Lung microvascular endothelial cell (primary cell): Measurements from ENCODE around the gene PBRM1. TPM values are rescaled to one million over a fixed set of nuclear protein-coding genes. Genes with fewer than 3 reads are reported as not detected.
"Not testable (repeated sequence)": the region's sequence is repeated elsewhere in the genome, so short reads cannot be mapped to it uniquely, and the experiment has no call there.

ENCODE experiments used
- DNase-seq, 2 donors: peaks; one replicate each; pipeline versions ENCODE4 v3.0.0 to v3.0.0-alpha.2; 2010; ENCODE audit warnings: low read depth in 2 of 2
- total RNA-seq: library from RNA; depleted of rRNA; stranded (reverse); fragments of >200 nt; gene quantifications from 2 replicates; pipeline ENCODE4 v1.2.1, GENCODE V29; 2014

PBRM1 gene
- total RNA-seq, 1 donor from 2014 or later: 53.2 TPM

GRCh38 chr3:52704611-52705437 lies 19.1 kb upstream of the PBRM1 start:
- peak; percentile 32 to 34 for DNase-seq

DNA sequence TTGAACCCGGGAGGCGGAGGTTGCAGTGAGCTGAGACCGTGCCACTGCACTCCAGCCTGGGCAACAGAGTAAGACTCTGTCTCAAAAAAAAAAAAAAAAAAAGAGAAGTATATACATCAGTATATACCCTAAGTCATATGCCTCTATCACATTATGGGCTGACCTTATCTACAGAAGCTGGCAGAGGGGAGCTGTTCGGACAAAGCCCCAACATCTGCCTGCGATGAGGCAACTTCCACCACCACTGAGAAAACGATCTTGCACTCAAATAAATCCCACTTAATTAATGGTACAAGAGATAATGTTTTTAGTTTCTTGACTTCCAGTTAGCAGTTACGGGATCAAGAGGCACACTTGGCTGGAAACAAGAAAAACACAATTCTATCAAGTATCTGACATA lies 17.6 kb upstream of the PBRM1 start:
- DNase-seq: no peak

DNA sequence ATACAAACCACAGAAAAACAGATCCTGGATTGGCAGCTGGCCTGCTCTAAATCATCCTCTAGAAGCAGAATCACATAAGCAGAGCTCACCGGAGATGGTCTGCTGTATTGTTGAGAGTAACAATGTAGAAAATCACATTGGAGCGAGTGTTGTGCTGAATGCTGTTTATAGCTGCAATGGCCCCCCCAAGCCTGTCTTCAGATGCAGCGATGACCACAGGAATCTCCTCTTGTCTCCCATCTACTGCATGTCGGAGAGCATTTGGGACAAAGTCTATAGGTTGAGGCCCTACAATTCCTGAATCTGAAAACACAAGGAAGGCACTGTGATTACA lies 11.9 kb upstream of the PBRM1 start:
- no peak for DNase-seq

GRCh38 chr3:52696830-52697631 lies 11.3 kb upstream of the PBRM1 start:
- no peak for DNase-seq

DNA sequence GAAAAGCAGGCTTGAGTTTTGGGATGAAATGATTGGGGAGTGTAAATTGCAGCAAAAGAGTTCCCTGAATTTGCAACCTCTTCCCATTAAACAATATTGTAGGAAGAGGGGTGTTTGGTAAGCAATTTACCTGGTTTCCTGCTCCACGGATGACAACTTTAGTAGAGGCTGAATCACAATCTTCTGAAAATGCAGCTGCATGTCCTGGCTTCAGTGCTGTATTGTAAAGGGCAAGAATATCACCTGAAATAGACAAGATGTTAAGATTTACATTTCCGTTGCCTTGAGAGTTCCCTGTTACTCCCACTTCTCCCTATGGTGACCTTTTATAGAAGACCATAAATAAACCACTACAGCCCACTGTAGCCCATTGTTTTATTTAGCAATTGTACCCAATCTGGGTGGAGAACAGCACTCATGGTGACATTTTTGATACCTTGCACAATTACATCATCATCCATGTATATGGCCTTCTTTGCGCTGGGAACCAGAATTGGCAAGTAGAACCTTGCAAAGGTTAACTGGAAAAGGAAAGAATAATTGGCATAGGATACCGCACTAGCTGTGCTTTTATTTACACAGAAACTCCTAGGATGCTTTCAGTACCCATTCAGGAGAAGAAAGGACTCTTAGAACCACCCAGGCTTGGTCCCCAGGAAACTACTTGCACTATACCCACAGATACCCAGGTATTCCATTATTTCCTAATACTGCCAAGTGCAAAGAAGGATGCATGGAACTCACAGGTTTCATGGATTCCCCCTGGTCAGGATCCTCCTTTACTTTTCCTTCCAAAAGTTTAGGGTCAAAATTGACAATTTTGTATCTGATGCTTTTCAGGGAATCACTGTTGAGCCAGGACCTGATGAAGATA lies 10.3 kb upstream of the PBRM1 start:
- DNase-seq: no peak

- DNase-seq: peak; percentile 17 to 33
Observed at GRCh38 chr3:52694528-52695189, 8.9 kb upstream of the PBRM1 start.

DNA sequence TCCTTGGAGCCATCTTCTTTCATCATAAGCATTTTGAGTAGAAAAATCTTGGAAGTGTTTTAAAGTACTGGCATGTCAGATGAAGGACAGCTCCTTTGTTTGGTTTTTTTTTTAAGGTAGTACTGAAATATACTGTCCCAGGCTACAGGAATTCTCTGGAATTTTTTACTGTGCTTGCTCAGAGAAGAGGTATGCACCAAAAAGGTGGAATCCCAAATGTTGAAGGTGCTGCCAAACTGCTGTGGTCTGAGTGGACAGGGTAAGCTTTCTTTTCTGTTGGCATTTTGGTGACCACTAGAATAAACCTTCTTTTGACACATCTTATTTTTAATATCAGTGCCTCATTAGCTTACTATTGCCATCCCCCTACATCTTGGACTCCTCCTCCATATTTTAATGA lies 7.4 kb upstream of the PBRM1 start:
- DNase-seq: no peak

DNA sequence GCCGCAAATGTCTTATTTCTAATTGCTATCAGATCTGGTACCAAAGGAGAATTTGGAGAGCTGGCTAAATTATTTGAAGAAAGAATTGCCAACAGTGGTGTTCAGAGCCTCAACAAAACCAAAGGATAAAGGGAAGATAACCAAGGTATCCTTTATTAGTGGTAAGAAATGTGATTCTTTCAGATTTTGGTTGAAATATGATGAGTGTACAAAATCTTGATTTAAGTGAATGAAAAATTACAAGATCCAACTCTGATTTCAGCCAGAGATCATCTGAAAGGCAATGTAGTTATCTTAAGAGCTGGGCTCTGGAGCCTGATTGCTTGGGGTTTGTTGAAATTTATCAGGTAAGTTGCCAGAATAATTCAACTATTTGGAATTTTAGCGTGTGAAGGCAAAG lies 4.8 kb upstream of the PBRM1 start:
- no peak for DNase-seq

GRCh38 chr3:52689151-52689550 lies 3.4 kb upstream of the PBRM1 start:
- DNase-seq: no peak

GRCh38 chr3:52688266-52688665 lies 2.6 kb upstream of the PBRM1 start:
- no peak for DNase-seq

- peak; percentile 76 to 85 for DNase-seq
Observed at GRCh38 chr3:52685285-52685708, 416 bp downstream of the PBRM1 start.

- no peak for DNase-seq
Observed at GRCh38 chr3:52684184-52684583, 1.5 kb downstream of the PBRM1 start.

DNA sequence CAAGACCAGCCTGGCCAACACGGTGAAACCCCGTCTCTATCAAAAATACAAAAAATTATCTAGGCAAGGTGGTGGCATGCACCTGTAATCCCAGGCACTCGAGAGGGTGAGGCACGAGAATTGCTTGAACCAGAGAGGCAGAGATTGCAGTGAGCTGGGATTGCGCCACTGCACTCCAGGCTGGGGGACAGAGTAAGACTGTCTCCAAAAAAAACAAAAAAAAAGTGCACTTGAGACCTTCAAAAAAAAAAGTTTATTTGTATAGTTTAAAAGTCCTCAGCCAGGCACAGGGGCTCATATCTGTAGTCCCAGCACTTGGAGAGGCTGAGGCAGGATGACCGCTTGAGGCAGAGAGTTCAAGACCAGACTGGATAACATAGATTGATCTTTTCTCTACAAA lies 2.1 kb downstream of the PBRM1 start:
- no peak for DNase-seq

DNA sequence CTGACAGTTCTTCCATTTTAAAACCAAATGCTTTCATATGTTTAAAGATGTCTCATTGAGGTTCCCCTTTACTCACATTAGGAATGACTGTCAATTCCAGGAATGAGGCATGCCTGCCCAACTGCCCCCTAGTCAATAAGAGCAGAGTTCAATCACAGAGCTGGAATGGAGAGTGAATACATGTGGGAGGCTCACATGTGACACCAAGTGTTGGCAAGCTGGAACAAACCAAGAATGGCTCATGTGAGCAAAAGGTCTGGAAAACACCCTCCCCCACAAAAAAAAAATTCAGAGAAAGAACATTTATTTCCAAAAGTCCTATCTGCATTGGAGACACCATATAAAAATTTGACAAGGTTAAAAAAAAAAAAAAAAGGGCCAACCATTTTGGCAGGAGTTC lies 3.7 kb downstream of the PBRM1 start:
- peak; percentile 67 to 88 for DNase-seq

- no peak for DNase-seq
Observed at GRCh38 chr3:52681596-52681995, 4.1 kb downstream of the PBRM1 start.

DNA sequence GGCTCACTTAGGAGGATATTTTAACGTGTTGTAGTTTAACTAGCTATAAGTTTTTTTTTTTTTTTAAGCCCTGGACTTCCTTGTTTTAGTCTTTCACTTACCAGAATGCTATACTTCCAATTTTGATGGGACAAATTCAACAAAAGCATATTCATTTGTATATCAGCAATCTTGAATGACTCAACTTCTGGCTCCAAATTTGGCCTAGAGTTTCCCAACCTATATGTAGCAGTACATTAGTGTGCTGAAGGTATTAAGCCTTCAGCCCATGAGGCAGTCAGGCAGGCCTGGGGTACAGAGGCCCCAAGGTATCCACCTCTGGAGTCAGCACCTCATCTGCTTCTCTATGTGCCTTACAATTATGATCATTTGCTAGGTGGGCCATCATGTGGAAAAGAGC lies 5.9 kb downstream of the PBRM1 start:
- DNase-seq: no peak

- no peak for DNase-seq
Observed at GRCh38 chr3:52679199-52679538, 6.5 kb downstream of the PBRM1 start.

DNA sequence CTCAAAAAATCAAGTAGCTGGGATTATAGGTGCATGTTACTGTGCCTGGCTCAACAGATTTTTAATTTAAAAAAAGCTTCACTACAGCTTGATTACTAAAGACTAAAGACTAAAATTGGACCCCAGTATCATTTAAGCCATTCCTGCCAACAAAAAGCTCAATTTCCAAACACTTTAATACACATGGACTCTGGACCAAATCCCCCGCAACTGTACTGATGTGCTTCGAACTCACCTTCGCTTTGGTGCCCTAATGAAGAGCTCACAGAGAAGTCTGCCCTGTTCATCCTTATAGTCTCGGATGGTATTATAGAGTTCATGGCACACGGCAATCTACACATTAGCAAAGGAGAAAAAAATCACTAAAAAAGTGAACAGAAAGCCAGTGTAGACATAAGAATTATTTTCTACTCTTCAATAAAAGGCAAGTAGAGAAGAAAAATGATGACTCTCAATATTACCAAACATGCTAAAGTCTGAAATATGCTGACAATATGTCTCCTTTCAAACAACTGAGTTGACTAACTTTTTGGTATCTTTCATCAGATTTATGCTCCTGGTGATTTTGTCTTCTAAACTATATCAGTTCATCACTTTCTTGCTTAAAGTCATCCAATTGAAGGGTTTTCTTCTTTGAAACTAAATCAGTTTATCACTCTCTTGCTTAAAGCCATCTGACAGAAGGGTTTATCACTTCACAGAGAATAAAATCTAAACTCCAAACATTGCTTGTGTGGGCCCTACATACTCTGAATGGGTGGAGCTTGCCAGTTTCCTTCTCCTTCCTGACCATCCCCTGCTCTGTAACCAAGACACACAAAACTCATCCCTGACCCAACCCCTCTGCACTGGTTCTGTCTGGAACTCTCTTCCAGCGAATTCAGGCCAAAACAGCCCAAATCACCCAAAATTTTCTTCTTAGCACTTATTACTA lies 7.2 kb downstream of the PBRM1 start:
- DNase-seq: no peak

DNA sequence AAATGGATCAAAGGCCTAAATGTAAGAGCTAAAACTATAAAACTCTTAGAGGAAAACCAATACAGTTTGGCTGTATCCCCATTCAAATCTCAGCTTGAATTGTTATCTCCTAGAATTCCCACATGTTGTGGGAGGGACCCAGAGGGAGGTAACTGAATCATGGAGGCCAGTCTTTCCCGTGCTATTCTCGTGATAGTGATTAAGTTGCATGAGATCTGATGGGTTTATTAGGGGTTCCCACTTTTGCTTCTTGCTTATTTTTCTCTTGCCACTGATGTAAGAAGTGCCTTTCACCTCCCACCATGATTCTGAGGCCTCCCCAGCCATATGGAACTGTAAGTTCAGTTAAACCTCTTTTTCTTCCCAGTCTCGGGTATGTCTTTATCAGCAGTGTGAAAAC lies 9.5 kb downstream of the PBRM1 start:
- DNase-seq: not testable (repeated sequence)

GRCh38 chr3:52671676-52672075 lies 14.0 kb downstream of the PBRM1 start:
- DNase-seq: no peak
